ENCODE results near the gene SHANK3. TPM values are rescaled to one million over a fixed set of nuclear protein-coding genes. Genes with fewer than 3 reads are reported as not detected.

SHANK3 gene
- total RNA-seq, 1 donor from 2014 or later = 11.5 TPM

DNA sequence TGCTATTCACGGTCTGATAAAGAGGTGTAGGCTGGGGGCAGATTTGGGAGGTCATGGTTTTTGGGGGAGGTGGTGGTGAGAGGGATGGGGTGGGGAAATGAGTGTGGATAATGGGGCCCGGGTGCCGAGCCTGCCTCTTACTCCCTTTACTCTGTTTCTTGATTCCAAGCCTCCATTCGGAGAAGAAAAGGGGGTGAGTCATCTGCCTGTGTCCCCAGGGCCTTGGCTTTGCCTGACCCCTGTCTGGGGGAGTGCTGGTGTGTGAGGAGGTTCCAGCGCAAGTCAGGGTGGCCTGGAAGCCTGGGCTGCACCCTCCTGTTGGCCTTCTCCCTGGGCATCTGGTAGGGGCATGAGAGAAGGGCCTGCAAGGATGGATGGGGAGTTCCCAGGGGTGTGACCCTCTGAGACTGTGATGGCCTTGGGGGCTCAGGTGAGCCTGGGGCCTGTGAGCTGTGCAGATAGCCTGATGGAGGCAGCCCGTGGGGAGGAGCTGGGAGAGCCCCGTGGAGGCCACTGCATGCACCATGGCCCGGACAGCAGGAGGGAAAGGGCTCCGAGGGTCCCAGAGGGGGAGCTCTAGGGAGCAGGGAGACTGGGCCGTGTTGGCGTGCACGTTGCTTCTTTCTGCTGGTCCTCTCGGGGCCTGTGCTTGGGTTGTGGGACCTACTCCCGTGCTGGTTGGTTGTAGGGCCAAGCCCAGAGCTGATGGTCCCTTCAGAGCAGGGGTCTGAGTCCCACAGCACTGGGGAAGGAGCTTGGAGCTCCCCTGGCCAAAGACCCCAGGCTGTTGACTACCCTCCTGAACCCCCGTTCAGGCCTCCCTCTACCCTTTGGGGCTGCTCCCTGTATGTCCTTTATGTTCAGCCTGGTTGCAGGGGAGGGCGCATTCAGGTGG lies 39.1 kb downstream of the SHANK3 start:
- DNase-seq (ENCODE audit: low read depth in 2 of 2) = no peak

DNA sequence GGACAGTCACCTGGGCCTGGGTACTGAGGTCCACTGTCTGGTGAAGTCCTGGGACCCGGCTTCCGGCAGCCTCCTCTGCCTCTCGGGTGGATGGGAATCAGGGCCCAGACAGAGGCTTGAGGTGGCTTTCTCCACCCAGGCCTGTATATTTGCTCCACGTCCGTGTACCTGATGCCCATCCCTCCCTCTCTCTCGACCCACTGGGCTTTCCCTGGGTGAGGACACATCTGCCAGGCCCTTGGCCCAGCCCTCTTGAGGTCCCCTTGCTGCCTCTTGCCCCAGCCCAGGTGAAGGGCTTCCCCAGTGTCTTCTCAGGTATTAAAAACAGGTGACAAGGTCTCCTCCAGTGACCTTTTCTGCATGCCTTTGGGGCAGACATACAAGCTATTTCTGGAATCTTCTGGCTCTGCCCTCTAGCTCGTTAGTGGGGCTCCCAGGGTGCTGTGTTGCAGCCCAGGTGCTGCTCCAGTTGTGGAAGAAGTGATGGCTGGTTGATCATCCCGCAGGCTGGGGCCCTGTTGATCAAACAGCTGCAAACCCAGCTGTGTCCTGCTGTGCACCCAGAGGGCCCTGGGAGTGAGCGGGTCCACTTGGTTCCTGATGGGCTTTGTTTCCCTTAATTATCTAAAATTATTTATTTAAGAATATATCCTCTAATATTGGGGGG lies 39.9 kb downstream of the SHANK3 start:
- no peak for DNase-seq (ENCODE audit: low read depth in 2 of 2)

DNA sequence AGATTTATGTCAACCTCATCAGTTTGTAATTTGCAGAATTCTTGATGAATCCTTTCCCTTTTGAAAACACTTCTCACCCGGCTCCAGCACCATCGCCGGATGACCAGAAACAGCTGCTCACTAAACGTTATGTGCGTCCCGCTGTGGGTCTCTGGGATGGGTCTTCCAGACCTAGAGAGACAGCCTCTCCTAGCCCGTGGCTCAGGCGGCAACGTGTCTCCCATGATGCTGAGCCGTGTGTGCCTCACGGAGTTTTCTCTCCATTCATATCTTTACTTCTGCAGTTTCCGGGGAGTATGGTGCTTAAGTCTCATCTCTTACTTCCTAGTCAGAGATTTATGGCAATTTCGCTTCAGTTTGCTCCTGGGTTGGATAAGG lies 40.4 kb downstream of the SHANK3 start:
- no peak for DNase-seq (ENCODE audit: low read depth in 2 of 2)

DNA sequence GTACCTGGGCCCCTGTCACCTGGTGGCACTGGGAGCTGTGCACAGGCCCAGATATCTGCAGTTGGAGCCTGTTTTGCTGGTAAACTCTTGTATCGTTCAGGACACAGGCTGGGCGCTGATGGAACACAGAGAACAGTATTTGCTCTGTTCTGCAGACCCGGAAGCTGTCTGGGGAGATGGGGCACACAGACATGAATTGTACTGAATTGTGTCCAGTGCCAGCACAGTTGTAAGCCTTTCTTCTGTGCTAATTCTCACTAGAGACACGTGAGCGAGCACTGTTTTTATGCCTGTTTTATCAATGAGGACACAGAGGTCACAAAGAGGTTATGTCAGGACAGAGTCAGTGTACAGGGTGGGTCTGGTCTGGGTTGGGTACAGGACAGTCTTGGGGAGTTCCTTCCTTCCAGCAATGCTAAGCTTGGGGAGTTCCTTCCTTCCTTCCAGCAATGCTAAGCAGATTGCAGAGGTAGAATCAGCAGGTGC lies 41.0 kb downstream of the SHANK3 start:
- no peak for DNase-seq (ENCODE audit: low read depth in 2 of 2)

DNA sequence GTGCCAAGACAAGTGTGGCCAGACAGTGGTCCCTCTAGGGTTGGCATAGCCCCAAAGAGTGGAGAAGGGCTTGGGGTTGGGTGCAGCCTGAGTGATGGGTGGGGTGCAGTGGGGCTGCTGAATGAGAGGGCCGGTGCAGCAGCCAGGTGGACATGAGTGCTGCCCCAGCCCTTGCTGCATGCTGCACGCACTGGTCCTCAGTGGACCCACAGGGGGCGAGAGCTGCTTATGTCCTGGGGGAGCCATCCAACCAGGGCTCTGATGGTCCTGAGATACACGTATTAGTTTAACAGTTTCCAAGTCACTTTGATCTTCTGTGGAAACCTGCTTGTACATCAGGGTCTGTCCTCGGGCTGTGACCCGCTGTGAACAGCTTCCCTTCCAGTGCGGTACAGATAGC lies 41.5 kb downstream of the SHANK3 start:
- DNase-seq (ENCODE audit: low read depth in 2 of 2) = no peak

DNA sequence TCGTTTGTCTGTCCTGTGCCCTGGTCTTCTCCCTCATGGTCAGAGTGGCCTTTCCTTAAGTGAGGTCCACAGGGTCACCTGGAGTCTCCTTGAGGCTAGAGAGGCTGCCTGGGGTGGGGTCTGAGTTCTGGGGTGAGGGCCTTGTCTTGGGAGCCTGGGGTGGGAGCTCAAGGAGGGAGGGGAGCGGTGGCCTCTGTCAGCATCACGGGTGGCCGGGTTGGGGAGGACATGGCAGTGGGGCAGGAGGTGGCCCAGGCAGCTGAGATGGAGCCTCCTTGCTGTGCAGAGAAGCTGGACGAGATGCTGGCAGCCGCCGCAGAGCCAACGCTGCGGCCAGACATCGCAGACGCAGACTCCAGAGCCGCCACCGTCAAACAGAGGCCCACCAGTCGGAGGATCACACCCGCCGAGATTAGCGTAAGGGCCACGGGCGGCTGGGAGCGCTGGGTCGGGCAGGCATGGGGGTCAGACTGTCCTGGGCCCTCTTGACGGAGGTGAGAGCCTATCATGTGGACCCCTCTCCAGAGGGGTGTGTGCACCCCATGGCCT lies 42.1 kb downstream of the SHANK3 start:
- no peak for DNase-seq (ENCODE audit: low read depth in 2 of 2)

DNA sequence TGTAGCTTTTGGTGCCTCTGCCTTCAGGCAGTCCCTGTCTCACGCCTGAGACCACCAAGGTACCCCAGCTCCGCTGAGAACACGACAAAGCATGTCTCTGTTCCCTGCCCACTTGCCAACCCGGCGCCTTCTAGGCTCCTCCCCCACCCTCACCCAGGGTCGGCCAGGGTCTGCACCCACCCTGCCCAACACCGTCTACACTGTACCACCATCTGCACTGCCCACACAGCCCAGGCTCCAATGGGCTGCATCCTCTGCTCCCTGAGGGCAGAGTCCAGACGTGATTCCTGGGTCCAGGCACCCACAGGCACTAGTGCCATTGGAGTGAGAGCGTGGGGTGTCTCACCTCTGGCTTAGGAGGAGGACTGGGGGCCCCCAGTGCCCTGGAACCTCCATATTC lies 42.6 kb downstream of the SHANK3 start:
- DNase-seq (ENCODE audit: low read depth in 2 of 2) = no peak

DNA sequence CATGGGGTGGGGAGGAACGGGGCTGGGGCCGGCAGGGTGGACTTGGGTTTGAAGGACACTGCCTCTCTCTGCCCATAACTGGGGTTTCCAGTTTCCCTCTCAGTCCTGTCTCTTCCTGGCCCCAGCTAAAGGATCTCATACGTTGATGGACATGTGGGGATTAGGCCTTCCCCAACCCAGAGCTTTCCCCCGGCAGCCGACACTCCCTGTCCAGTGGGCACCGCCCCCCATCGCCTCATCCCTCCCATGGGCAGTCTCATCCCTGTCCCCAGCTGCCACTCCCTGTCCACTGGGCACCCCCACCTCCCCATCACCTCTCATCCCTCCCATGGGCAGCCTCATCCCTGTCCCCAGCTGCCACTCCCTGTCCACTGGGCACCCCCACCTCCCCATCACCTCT lies 43.2 kb downstream of the SHANK3 start:
- DNase-seq (ENCODE audit: low read depth in 2 of 2) = no peak

DNA sequence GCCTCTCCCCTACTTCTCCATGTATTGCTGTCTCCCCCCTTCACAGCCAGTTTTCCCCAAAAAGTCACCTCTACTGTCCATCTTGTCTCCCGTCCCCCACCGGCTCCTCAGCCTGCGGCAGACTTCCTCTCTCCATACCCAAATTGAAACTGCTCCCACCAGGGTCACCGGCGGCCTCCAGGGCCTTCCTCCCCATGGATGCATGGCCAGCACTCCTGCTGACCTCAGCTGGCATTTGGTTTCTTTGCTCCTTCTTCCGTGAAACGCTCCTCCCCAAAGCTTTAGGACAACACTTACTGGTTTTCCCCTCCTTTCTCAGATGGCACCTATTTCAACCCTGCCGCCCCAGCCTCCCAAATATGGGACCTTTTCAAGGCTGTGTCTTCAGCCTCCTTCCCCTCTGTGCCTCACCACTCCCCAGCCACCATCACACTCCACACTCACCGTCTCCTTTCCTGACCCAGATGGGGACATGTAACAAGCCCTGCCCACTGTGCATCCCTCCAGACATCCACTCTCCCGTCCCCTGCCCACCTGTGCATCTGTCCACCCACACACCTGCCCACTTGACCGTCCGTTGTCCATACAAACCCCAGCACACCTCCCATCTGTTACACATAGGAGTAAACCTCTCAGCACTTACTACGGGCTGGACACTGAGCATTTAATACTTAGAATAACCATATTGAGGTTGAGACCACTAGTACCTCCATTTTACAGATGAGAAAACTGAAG lies 43.8 kb downstream of the SHANK3 start:
- no peak for DNase-seq (ENCODE audit: low read depth in 2 of 2)

DNA sequence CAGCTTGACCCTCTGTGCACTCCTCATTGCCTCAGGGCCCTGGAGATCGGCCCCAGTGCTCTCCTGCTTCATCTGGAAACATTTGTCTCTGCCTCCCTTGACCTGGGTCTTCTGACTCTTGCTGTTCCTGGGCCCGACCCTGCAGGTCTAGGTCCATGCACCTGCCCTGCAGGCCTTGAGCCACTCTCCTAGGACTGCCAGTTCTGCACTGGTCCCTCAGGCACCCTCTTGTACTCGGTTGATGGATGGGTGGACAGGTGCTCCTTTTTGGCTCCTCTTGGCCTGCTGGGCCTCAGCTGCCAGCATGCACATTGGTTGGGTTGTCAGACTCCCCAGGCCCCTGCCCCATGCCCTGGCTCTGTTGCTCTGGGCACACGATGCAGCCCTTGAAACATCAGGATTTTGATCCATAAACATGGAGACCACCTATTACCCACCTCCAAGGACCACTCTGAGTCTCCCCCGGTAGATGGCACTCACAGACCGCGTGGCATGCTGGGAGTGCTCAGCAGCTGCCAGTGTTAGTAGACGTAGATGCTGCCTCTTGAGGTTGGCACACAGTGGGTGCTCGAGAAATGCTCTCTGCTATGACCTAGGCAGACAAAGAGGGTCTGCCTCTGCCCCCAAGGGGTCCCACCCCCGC lies 45.2 kb downstream of the SHANK3 start:
- no peak for DNase-seq (ENCODE audit: low read depth in 2 of 2)

DNA sequence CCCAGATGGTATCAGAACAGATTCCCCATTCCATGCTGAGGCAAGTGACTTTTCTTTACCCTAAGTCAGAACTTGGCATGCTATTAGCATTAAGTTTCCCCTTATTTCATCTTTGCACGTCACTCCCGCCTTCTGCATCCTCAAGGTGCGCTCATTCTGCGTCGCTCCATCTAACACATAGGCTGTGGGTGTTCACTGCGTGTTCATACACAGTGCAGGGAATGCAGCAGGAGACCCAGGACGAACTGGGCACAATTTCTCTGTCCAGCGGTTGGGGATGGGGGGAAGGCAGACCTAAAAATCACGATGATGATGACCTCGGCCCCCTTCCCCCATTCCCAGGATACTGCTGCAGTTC lies 45.7 kb downstream of the SHANK3 start:
- no peak for DNase-seq (ENCODE audit: low read depth in 2 of 2)

DNA sequence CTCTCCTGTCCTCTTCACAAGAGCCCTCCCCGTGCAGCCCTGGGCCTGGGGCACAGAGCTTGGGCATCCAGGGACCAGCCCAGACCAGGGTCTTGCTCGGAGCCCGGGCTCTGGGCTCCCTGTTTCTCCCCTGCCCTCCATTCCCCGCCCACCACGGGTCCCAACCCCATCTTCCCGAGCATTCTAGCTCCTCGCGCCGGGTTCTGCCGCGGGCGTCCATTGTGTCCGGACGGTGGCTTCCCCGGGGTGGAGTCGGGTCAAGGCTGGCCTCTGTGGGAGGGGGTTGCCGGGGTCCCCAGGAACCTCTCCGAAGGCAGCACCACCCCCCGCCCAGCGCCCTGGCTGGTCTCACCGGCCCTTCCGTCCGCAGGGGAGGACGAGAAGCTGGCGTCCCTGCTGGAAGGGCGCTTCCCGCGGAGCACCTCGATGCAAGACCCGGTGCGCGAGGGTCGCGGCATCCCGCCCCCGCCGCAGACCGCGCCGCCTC lies 47.2 kb downstream of the SHANK3 start:
- no peak for DNase-seq (ENCODE audit: low read depth in 2 of 2)

DNA sequence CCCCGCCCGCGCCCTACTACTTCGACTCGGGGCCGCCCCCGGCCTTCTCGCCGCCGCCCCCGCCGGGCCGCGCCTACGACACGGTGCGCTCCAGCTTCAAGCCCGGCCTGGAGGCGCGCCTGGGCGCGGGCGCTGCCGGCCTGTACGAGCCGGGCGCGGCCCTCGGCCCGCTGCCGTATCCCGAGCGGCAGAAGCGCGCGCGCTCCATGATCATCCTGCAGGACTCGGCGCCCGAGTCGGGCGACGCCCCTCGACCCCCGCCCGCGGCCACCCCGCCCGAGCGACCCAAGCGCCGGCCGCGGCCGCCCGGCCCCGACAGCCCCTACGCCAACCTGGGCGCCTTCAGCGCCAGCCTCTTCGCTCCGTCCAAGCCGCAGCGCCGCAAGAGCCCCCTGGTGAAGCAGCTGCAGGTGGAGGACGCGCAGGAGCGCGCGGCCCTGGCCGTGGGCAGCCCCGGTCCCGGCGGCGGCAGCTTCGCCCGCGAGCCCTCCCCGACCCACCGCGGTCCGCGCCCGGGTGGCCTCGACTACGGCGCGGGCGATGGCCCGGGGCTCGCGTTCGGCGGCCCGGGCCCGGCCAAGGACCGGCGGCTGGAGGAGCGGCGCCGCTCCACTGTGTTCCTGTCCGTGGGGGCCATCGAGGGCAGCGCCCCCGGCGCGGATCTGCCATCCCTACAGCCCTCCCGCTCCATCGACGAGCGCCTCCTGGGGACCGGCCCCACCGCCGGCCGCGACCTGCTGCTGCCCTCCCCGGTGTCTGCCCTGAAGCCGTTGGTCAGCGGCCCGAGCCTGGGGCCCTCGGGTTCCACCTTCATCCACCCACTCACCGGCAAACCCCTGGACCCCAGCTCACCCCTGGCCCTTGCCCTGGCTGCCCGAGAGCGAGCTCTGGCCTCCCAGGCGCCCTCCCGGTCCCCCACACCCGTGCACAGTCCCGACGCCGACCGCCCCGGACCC lies 48.0 kb downstream of the SHANK3 start:
- no peak for DNase-seq (ENCODE audit: low read depth in 2 of 2)

DNA sequence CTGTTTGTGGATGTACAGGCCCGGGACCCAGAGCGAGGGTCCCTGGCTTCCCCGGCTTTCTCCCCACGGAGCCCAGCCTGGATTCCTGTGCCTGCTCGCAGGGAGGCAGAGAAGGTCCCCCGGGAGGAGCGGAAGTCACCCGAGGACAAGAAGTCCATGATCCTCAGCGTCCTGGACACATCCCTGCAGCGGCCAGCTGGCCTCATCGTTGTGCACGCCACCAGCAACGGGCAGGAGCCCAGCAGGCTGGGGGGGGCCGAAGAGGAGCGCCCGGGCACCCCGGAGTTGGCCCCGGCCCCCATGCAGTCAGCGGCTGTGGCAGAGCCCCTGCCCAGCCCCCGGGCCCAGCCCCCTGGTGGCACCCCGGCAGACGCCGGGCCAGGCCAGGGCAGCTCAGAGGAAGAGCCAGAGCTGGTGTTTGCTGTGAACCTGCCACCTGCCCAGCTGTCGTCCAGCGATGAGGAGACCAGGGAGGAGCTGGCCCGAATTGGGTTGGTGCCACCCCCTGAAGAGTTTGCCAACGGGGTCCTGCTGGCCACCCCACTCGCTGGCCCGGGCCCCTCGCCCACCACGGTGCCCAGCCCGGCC lies 48.7 kb downstream of the SHANK3 start:
- no peak for DNase-seq (ENCODE audit: low read depth in 2 of 2)

DNA sequence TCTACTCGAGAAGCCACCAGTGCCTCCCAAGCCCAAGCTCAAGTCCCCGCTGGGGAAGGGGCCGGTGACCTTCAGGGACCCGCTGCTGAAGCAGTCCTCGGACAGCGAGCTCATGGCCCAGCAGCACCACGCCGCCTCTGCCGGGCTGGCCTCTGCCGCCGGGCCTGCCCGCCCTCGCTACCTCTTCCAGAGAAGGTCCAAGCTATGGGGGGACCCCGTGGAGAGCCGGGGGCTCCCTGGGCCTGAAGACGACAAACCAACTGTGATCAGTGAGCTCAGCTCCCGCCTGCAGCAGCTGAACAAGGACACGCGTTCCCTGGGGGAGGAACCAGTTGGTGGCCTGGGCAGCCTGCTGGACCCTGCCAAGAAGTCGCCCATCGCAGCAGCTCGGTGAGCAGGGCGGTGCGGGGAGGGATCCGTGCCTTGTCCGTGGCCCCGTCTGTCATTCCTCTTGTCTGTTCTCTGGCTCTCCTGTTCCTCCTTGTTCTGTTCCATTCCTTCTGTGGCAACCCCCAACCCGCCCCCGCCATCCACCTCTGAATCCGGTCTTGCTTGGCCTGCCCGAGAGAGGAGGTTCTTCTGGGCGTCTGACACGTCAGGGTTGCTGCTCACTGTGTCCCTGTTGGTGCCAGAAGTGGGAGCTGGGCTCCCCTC lies 49.6 kb downstream of the SHANK3 start:
- DNase-seq (ENCODE audit: low read depth in 2 of 2) = no peak
